GM12875 (cell line): ENCODE data around the gene ACAP3.

Experiments used
- H3K4me3 ChIP-seq: one replicate; pipeline ENCODE4 v1.5.1; 2011; ENCODE audit warnings: low read depth, low read length, control low read depth
- TF ChIP-seq, protein P1 (sequence below): IDR thresholded peaks from 2 replicates; pipeline ENCODE4 v1.5.1; 2011; ENCODE audit warnings: low read depth, mild to moderate bottlenecking, control low read depth, inconsistent platforms, low read length, moderate library complexity, borderline replicate concordance; ENCODE audit not compliant: insufficient read depth

The ACAP3 gene

GRCh38 chr1:1311107-1312104 is 3.7 kb upstream of the ACAP3 start:
- no peak overlapping the region for H3K4me3 ChIP-seq
- TF ChIP-seq, protein P1, sequence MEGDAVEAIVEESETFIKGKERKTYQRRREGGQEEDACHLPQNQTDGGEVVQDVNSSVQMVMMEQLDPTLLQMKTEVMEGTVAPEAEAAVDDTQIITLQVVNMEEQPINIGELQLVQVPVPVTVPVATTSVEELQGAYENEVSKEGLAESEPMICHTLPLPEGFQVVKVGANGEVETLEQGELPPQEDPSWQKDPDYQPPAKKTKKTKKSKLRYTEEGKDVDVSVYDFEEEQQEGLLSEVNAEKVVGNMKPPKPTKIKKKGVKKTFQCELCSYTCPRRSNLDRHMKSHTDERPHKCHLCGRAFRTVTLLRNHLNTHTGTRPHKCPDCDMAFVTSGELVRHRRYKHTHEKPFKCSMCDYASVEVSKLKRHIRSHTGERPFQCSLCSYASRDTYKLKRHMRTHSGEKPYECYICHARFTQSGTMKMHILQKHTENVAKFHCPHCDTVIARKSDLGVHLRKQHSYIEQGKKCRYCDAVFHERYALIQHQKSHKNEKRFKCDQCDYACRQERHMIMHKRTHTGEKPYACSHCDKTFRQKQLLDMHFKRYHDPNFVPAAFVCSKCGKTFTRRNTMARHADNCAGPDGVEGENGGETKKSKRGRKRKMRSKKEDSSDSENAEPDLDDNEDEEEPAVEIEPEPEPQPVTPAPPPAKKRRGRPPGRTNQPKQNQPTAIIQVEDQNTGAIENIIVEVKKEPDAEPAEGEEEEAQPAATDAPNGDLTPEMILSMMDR = no peak

GRCh38 chr1:1310476-1311053 is 2.8 kb upstream of the ACAP3 start:
- H3K4me3 ChIP-seq = no peak overlapping the region
- TF ChIP-seq, protein P1 = no peak

DNA sequence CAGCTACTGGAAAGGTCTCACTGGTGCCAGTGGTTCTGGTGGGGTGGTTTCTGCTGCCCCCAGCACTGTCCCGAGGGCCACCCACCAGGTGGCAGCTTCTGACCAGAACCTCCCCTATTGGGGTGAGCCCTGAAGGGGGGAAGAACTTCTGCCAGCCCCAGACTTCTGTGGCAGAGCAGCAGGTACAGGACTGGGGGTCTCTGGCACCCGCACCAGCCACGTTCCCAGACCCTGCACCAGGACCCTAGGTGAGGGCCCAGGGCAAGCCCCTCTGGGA is 2.3 kb upstream of the ACAP3 start:
- TF ChIP-seq, protein P1 = no peak
- H3K4me3 ChIP-seq = no peak overlapping the region

- peak overlapping the region; percentile 92 for H3K4me3 ChIP-seq
- TF ChIP-seq, protein P1 = no peak
These were observed 1.8 kb upstream of the ACAP3 start for GRCh38 chr1:1309251-1310108.

GRCh38 chr1:1308756-1309250 is 1.1 kb upstream of the ACAP3 start:
- H3K4me3 ChIP-seq = peak overlapping the region; percentile 92
- TF ChIP-seq, protein P1 = no peak

GRCh38 chr1:1307261-1307922 is 338 bp downstream of the ACAP3 start:
- H3K4me3 ChIP-seq = peak overlapping the region; percentile 83
- TF ChIP-seq, protein P1 = no peak
